Stimulated activated CD4-positive, alpha-beta T cell treated with anti-CD3 and anti-CD28 coated beads, Interleukin-12 subunit alpha, Interleukin-12 subunit beta, amount 100 ng/mL, for 4 hours (primary cell): ENCODE results near the gene MAP7D3.
"Not testable (repeated sequence)": the region's sequence is repeated elsewhere in the genome, so short reads cannot be mapped to it uniquely, and the experiment has no call there.

Source experiments
- DNase-seq: peaks from one replicate; pipeline ENCODE4 v3.0.0-alpha.2; 2020

MAP7D3 gene

GRCh38 chrX:136251041-136251991, at the start of gene MAP7D3:
Gene MAP7D3, minus strand, starts transcription at chrX:136251400. Its CDS starts 42 bp downstream, at chrX:136251358.
- peak; percentile 59 for DNase-seq

GRCh38 chrX:136300721-136301120, 49.5 kb upstream of the MAP7D3 start, which contains the start of gene ADGRG4:
Gene ADGRG4, plus strand, starts transcription at chrX:136300963. Its CDS starts 7,815 bp downstream, at chrX:136308778.
- not testable (repeated sequence) for DNase-seq

GRCh38 chrX:136295380-136295779, 44.2 kb upstream of the MAP7D3 start:
- no peak for DNase-seq

- DNase-seq: no peak
Observed at GRCh38 chrX:136292656-136293055, 41.5 kb upstream of the MAP7D3 start.

- no peak for DNase-seq
Observed at GRCh38 chrX:136291824-136292223, 40.6 kb upstream of the MAP7D3 start.

GRCh38 chrX:136286375-136286774, 35.2 kb upstream of the MAP7D3 start:
- DNase-seq: not testable (repeated sequence)

GRCh38 chrX:136275553-136275952, 24.4 kb upstream of the MAP7D3 start:
- no peak for DNase-seq

- DNase-seq: no peak
Observed at GRCh38 chrX:136273986-136274385, 22.8 kb upstream of the MAP7D3 start.

- DNase-seq: no peak
Observed at GRCh38 chrX:136272325-136272724, 21.1 kb upstream of the MAP7D3 start.

GRCh38 chrX:136271300-136271699, 20.1 kb upstream of the MAP7D3 start:
- no peak for DNase-seq

GRCh38 chrX:136269921-136270320, 18.7 kb upstream of the MAP7D3 start:
- no peak for DNase-seq

- peak; percentile 21 for DNase-seq
Observed at GRCh38 chrX:136268051-136269048, 17.1 kb upstream of the MAP7D3 start.

GRCh38 chrX:136266828-136267227, 15.6 kb upstream of the MAP7D3 start:
- DNase-seq: no peak

- no peak for DNase-seq
Observed at GRCh38 chrX:136262812-136263315, 11.7 kb upstream of the MAP7D3 start.

- no peak for DNase-seq
Observed at GRCh38 chrX:136262243-136262642, 11.0 kb upstream of the MAP7D3 start.

- DNase-seq: no peak
Observed at GRCh38 chrX:136261321-136261720, 10.1 kb upstream of the MAP7D3 start.

GRCh38 chrX:136260776-136261175, 9.6 kb upstream of the MAP7D3 start:
- no peak for DNase-seq

- DNase-seq: no peak
Observed at GRCh38 chrX:136259543-136259942, 8.3 kb upstream of the MAP7D3 start.

- DNase-seq: no peak
Observed at GRCh38 chrX:136258951-136259350, 7.8 kb upstream of the MAP7D3 start.

GRCh38 chrX:136256026-136256425, 4.8 kb upstream of the MAP7D3 start:
- no peak for DNase-seq

- DNase-seq: no peak
Observed at GRCh38 chrX:136255541-136255940, 4.3 kb upstream of the MAP7D3 start.

GRCh38 chrX:136250191-136251040, 784 bp downstream of the MAP7D3 start:
- DNase-seq: peak; percentile 42
